HG02759 (cell line): ENCODE results near the gene ATP2B3.

Experiments
- ATAC-seq: cut with Tn5 transposase; IDR thresholded peaks from one replicate; pipeline ENCODE4 v1.9.1; 2021; ENCODE audit warnings: mild to moderate bottlenecking, moderate library complexity; ENCODE audit not compliant: unreplicated experiment

ATP2B3 gene

DNA sequence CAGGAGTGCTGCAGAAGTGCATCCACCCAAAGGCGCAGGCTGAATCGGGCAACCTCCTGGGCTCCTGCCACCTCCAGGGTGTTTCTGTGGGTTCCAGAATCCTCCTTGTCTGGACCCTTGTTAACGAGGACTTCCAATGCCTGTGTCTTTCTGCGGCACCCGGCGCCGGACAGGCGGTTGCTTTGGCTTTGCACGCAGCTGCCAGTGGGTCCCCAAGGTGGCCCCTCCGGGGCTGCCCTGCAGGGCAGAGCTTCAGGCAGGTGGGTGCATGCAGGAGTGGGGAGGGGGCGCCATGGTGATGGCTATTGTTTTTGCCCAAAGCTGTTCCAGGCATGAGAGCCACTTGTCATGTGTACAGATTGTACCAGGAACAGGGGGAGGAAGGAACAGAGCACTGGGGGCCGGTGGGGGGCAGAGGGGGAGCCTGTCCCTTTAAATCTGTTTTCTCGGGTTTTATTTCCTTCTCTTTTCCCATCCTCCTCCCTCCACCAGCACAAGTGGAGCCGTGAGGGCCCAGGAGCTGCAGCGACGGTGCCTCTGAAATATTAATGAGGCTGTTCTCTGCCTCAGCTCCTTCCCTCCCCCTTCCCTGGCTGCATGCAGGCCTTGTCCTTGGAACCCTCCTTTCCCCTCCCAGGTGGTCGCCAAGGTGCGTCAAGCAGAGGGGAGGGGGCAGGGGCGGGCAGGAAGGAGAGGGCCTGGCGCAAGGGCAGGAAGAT lies 13.1 kb downstream of the ATP2B3 start:
- no peak for ATAC-seq

DNA sequence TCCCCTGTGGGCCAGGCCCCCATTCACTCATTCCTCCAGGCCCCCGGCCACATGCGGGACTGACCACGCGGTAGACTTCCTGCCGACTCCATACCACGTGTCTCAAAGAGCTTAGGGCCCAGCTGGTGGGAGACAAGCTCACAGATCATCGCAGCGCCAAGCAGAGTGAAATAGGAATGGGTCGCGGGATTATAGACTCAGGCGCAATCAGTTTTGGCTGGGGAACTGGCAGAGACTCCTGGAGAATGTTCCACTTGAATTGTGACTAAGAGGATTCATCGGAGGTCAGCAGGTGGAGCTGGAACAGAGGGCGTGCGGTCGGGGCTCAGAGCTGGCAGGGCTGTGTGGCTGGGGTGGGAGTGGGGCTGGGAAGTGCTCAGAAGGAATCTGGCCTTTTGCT lies 15.6 kb downstream of the ATP2B3 start:
- no peak for ATAC-seq

DNA sequence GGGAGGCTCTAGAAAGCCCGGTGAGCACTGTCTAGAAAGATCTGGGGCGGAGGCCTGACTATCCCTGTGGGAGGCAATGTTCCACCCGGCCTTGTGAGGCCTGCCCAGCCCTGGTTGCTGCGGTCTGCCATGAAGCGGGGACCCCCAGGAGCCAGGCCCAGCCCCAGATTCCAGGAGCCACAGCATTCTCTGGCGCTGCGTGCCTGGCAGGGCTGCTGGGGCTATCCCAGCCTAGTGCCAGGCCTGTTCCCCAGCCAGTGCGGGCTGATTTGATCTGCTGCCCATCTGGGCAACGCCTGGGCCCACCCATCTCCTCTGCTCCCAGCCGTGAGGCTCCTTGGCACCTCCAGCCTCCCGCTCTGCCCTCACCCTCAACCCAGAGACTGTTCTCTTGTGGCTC lies 19.6 kb downstream of the ATP2B3 start:
- no peak for ATAC-seq

DNA sequence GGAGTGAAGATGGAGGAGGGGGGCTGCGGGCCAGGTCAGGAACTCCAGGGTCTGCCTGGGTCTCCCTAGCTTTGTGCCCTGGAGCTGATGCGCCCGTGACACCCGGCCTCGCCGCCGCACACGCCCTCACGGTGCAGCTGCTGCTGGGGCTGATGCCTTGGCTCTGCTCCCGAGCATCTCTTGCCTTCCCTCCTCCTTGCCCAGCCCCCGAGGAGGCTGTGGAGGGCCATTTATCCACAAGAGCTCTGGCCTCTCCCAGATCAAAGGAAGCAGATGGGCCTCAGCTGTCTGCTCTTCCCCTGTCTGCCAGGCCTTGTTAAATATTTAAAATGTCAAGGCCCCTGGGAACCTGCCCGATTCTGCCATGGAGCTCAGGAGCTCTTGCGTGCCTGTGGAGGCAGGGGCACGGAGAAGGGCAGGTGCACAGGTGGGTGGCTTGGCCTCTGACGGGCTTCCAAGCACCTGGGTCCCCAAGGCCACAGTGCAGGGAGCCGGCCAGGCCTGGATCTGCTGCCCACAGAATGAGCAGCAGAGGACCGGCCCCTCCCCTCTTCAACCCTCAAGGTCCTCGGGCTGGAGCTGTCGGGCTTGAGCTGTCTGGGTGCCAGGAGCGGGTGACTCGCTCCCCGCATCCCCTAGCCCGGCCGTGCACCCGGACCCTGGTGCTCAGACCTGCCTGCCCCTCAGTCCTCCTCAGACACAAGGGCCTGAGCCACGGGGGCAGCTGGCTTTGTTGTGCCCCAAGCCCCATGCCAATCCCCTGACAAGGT lies 20.3 kb downstream of the ATP2B3 start:
- ATAC-seq = no peak

DNA sequence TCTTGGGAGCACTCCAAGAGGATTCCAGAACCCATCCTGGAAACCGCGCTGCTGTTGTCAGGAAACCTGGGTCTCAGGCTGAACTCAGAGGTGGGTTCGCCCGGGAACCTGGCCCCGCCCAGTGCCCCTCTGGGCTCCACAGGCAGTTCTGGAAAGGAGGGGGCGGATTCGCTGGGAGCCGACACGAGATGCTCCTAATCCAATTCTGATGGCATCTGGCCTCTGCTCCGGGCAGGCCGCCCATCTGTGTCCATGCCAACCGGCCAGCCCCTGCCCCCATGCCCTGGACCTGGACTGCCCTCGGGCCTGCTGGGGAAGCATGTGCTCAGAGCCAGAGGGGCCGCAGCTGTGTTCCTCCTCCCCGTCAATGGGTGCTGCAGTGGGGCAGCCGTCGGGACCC lies 21.0 kb downstream of the ATP2B3 start:
- ATAC-seq = no peak

DNA sequence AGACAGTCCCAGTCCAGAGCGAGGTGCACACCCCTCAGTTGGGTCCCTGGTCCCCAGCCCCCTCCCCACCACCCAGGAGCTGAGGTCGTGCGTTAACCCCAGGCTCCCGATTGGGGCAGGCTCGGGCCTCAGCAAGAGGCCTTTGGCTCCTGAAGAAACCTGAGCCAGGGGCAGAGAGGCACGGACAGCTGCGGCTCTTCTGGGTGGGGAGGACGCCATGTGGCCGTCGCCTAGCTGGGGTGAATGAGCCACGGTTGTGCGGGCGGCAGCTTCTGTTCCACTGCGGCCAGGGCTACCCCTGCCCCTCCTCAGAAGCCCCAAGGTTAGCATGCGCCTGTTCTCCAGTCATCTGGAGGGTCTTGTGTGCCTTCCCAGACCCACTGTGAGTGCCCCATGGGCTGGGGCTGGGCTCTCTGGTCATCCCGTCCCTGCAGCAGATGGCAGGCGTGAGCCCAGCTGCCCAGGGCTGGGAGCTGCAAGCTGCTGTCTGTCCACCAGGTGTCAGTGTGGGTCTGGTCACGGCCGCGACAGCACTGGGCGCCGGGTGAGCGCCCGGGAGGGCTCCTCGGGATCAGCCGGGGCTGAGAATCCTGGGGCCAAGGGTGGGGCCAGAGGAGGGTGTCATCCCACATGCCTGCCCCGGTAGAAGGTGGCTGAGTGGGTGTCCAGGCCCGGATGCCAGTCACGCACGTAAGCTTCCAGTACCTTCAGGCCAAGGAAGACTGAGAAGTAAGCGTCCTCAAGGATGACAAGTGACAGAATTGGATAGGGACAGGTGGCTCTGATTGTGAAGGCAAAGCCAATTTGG lies 21.9 kb downstream of the ATP2B3 start:
- peak; percentile 63 for ATAC-seq

DNA sequence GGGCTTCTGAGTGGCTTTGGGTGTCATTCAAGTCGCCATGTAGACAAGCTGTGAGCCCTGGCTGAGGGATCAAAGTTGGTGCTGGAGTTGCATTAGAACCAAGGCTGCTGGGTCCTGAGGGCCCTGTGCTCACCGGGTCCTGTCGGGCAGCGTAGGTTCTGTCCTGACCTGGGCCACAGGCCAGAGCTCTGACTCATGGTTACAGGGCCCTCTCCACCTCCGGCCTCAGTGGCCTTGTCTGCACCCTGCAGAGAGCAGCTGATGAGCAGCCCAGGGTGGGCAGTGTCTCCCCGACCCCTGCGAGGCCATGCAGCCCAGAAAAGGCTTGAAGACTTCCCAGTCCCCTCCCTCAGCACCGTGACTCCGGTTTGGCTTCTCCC lies 22.5 kb downstream of the ATP2B3 start:
- ATAC-seq = no peak

DNA sequence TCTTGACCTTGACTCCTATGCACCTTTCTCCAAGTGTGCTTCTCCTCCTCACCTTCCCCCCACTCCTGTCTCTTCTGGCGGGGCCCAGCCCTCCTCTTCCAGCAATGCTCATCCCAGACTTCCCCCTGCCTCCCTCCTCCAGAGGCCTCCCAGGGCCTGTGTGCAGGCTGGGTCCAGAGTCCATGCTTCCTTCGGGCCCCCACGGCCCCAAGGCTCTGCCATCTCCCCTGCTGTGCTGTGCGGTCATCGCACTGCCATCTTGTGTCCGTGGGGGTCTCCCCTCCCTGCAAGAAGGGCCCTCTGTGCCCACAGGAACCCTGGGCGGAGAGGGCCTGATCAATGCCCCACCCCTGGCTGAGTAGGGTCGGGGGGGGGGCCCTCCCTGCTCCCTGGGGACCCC lies 27.3 kb downstream of the ATP2B3 start:
- ATAC-seq = no peak

DNA sequence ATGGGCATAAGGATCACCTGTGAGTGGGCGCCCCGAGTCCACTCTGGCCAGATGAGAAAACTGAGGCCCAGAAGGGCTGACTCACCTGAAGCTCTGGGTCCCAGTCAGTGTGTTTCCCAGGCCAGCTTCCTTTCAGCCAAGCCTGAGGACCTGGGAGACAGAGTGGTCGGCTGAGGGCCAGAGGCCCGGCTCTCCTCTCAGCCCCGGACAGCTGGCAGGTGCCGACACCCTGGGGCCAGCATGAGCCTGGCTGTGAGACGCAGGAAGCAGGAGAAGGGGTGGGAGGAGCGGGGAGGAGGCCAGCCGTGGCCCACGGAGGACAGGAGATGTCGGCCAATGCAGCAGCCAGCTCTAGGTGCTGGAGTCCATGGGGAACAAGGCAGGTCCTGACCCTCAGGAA lies 28.9 kb downstream of the ATP2B3 start:
- no peak for ATAC-seq

DNA sequence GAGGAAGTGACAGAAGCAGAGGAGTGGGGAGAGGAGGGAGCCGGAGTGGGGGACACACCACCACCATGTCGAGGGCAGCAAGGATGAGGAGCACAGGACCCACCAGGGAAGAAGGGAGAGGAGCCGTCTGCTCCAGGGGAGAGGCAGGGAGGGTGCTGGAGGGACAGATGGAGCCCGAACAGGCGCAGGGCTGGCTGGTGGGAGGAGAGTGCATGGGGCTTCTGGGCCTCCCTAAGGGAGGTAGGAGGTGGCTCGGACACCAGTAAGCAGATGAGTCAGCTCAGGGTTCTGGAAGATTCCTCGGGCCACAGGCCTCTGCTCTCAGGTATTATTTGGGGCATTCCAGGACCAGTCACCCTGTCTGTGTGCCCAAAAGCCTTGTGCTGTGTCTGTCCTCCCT lies 29.8 kb downstream of the ATP2B3 start:
- ATAC-seq = no peak

DNA sequence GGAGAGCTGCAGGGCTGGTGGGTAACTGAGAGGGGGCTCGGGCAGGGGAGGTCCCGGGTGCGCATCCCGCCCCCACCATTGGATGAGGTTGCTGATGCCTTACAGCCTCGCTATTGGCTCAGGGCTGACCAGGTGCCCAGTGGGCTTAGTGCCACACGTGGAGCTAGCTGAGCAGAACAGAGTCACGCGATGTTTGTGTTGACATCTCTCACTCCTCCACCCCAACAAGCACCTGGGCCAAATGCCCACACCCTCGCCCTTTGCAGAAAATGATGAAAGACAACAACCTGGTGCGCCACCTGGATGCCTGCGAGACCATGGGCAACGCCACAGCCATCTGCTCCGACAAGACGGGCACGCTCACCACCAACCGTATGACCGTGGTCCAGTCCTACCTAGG lies 31.8 kb downstream of the ATP2B3 start:
- no peak for ATAC-seq

DNA sequence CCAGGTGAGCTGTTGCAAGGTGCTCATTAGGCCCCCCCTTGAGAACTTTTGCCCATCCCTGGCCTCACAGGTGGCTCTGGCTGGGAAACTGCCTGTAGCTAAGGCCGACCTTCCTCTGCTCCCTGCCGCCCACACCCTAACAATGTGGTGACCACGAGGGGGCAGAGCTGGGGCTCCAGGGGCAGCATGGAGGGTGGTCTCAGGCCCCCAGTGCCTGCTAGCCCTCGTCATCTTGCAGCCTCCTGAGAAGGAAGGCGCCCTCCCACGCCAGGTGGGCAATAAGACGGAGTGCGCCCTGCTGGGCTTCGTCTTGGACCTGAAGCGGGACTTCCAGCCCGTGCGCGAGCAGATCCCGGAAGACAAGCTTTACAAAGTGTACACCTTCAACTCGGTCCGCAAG lies 32.4 kb downstream of the ATP2B3 start:
- no peak for ATAC-seq

DNA sequence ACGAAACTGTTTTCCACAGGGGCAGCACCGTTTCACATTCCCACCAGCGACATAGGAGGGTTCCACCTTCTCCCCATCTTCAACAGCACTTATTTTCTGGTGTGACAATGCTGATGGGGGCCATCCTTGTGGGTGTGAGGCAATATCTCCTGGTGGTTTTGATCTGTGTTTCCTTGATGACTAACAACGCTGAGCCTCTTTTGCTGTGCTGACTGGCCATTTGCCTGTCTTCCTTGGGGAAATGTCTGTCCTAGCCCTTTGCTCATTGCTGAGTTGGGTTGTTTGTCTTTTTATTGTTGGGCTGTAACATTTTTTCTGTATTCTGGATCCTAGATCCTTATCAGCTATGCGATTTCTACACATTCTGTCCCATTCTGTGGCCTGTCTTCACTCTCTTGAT lies 33.7 kb downstream of the ATP2B3 start:
- ATAC-seq = no peak

DNA sequence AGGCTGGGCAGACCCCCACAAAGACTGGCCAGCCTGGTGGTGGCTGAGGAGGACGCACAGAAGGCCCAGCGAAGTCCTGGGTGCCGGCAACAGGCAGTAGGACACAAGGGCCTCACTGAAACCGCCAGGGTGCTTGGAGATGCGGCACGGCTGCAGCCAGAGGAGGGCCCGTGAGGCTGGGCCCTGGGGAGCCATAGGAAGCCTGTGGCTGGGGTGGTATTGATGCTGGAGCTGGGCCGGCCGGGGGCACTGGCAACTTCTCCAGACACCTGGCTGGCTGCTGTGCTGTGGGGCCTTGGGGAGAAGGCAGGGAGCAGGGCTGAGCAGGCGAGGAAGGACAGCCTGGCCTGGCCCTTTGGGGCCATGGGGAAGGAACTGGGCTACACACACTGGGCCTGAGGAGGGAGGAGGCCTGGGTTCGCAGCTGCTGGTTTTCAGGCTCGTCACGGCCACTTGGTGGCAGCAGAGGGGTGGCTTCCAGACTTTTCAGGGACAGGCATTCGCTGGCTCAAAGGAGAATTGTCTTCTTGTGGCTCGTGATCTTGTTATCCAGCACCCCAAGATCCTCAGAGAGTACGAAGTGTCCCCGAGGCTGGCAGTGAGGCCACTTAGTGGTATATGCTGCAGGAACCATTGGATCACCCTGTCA lies 37.2 kb downstream of the ATP2B3 start:
- ATAC-seq = no peak

DNA sequence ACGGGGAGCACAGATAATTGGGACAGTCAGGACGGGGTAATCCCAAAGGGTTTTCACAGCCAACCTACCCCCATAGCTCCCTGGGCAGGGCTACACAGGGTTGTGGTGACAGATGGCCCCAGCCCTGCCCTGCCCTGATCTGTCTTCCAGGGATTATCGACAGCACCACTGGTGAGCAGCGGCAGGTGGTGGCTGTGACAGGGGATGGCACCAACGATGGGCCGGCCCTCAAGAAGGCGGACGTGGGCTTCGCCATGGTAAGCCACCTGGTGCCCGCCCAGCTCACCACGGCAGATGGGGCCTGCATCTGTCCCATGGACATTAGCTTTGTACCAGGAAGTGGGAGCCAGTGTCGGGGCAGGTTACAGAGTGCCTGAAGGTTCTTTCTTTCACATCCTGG lies 39.3 kb downstream of the ATP2B3 start:
- no peak for ATAC-seq

DNA sequence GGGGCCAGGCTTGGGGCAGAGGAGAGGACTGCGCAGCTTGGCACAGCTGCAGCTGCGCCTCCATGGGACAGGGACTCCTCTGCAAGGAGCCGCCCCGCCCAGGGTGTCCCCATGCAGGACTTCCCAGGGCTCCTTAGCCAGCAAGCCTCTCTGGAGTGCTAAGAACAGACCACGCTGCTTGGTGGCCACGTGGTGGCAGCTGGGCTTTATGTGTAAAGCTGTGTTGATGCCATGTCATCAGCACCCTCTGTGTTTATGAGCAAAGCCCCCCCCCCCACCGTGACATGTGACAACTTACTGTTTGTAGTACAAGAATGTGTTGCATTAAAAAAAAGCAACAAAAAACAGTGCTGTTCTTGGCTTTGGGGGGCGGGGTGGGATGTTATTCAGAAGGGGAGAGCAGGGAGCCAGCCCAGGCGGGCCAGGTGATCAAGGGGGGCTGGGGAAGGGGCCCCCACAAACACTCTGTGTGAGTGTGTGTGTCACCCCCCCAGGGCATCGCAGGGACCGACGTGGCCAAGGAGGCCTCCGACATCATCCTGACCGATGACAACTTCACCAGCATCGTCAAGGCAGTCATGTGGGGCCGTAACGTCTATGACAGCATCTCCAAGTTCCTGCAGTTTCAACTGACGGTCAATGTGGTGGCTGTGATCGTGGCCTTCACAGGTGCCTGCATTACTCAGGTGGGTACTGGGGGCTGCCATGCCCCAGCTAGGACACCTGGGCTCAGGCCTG lies 40.3 kb downstream of the ATP2B3 start:
- ATAC-seq = no peak

DNA sequence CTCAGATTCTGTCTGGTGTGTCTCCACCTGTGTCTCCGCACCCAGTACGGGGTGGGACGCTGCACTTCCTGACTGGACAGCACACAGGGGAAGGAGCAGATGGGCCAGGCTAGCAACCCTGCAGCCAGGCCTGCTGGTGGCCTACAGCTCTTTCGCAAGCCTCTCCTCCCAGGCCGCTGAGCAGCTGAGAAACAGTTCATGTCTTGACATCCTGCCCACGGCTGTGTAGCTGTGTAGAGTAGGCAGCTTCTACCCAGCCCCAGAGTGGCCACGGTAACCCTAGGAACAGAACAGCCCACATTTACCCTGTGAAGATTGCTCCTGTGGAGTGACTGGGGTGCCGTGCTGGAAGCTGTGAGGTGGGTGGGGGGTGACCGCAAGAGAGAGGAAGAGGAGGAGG lies 42.6 kb downstream of the ATP2B3 start:
- no peak for ATAC-seq

DNA sequence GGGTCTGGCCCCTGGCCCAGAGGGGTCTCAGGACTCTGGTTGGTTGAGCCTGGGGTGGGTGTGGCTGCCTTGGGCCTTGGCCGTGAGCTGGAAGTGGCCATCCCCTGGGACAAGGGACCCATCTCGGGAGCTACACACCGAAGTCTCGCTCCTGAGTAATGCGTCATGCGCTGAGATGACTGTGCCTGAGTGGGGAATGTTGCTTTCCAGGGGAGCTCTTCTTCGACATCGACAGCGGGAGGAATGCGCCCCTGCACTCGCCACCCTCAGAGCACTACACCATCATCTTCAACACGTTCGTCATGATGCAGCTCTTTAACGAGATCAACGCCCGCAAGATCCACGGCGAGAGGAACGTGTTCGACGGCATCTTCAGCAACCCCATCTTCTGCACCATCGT lies 43.0 kb downstream of the ATP2B3 start:
- no peak for ATAC-seq

DNA sequence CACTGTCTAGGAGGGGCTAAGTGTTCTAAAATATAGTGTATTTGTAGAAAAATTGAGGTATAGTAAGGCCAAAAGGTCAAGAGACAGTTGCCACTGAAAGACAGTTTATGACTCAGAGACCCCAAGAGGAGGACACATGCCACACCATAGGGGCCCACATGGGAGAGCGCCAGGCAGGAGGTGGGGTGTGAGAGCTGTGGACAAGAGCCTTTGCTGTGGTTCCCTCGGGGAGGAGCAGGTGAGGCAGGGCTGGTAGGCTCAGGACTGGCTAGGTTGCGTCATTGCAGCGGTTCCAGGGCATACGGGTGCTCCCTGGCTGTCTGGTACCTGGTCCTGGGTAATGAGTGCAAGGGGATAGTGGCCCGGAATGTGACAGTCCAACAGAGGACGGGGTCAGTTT lies 43.9 kb downstream of the ATP2B3 start:
- ATAC-seq = no peak

DNA sequence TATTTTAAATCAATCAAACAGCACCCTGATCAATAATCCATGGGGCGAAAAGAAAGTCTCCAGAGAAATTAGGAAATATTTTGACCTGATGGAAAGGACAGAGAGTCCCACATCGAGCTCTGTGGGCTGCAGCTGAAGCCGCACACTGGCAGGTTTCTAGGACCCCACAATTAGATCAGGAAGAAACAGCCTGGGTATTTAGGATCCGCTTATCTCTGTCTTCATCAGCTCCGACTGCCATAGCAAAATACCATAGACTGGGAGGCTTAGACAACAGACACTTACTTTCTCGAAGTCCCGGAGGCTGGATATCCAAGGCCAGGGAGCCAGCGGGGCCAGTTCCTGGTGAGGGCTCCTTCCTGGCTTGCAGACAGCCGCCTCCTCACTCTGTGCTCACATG lies 45.1 kb downstream of the ATP2B3 start:
- no peak for ATAC-seq
